Spleen (tissue), 11 donors: ENCODE results near the gene SLC25A44. TPM values are rescaled to one million over a fixed set of nuclear protein-coding genes. Genes with fewer than 3 reads are reported as not detected.

Experiments used
- DNase-seq: peaks from one replicate; pipeline ENCODE4 v3.0.0-alpha.2; 2020
- H3K27ac ChIP-seq, 8 donors: fragments of 200-600 bp; sonication (generic) in 7 of 8; 1 replicate in 4 of 8; 2 replicates in 4 of 8; pipeline versions ENCODE4 v1.5.0 to v1.8.0; 2016 to 2021; ENCODE audit warnings: inconsistent platforms in 4 of 8, mild to moderate bottlenecking in 4 of 8, moderate library complexity in 1 of 8
- H3K27me3 ChIP-seq, 7 donors: fragments of 200-600 bp; sonication (generic) in 6 of 7; replicated peaks in 1 of 7; 1 replicate in 4 of 7; 2 replicates in 3 of 7; pipeline versions ENCODE4 v1.5.0 to v1.8.0; 2016 to 2021; ENCODE audit warnings: inconsistent platforms in 3 of 7, mild to moderate bottlenecking in 1 of 7
- H3K36me3 ChIP-seq, 6 donors: fragments of 200-600 bp; sonication (generic) in 5 of 6; 1 replicate in 4 of 6; 2 replicates in 2 of 6; pipeline versions ENCODE4 v1.5.0 to v1.8.0; 2016 to 2021; ENCODE audit warnings: inconsistent platforms in 2 of 6
- H3K4me1 ChIP-seq, 6 donors: fragments of 200-600 bp; sonication (generic) in 5 of 6; 1 replicate in 3 of 6; 2 replicates in 3 of 6; pipeline versions ENCODE4 v1.5.0 to v1.8.0; 2016 to 2021; ENCODE audit warnings: inconsistent platforms in 3 of 6
- H3K4me3 ChIP-seq, 8 donors: fragments of 200-600 bp; sonication (generic) in 7 of 8; 1 replicate in 4 of 8; 2 replicates in 4 of 8; pipeline versions ENCODE4 v1.5.0 to v1.8.0; 2016 to 2021; ENCODE audit warnings: inconsistent platforms in 4 of 8, mild to moderate bottlenecking in 4 of 8, moderate library complexity in 2 of 8
- H3K9me3 ChIP-seq, 8 donors: fragments of 200-600 bp; sonication (generic) in 7 of 8; 1 replicate in 4 of 8; 2 replicates in 4 of 8; pipeline versions ENCODE4 v1.5.0 to v1.8.0; 2016 to 2021; ENCODE audit warnings: inconsistent platforms in 4 of 8
- CTCF ChIP-seq, 11 experiments: fragments of 200-600 bp in 7 of 11; fragments of 450-650 bp in 4 of 11; sonication (generic) in 4 of 11; IDR thresholded peaks in 8 of 11; conservative IDR thresholded peaks in 3 of 11; 1 replicate in 7 of 11; 2 replicates in 4 of 11; pipeline versions ENCODE4 v1.4.0 to v1.8.0; 2016 to 2021; ENCODE audit warnings: antibody characterized with exemption in 11 of 11, inconsistent platforms in 4 of 11, mild to moderate bottlenecking in 1 of 11
- POLR2A ChIP-seq, 3 donors: fragments of 450-650 bp; IDR thresholded peaks; one replicate each; pipeline ENCODE4 v1.5.1; 2017; ENCODE audit warnings: antibody characterized with exemption in 3 of 3, mild to moderate bottlenecking in 1 of 3
- POLR2AphosphoS5 ChIP-seq, 3 donors: sonication (generic); formaldehyde crosslinking; IDR thresholded peaks; one replicate each; pipeline ENCODE4 v1.5.1; 2017; ENCODE audit warnings: antibody characterized with exemption in 3 of 3
- WGBS, 5 donors: extraction: QIAGEN DNeasy Blood & Tissue Kit in 3 of 5; methylation state at CpG; one replicate each; pipeline versions ENCODE4 v1.1.5 to v1.1.7; 2013 to 2018; 5-methylcytosine and 5-hydroxymethylcytosine counted together
- intact Hi-C: fragments of 100-400 bp; cut with DNase I; formaldehyde crosslinking; loops from one replicate; pipeline ENCODE4 v1.15.0; 2023; ENCODE audit warnings: low total_unique reads
- polyA plus RNA-seq, 3 donors: library from polyadenylated mRNA; stranded (reverse); fragments of 200-250 nt; gene quantifications; one replicate each; pipeline ENCODE4 v1.2.1, GENCODE V29; 2013
- total RNA-seq, 7 donors: library from RNA; depleted of rRNA in 3 of 7; stranded (reverse); fragments of >200 nt in 3 of 7; fragmentation: NEBNext Ultra II Directional in 4 of 7; extraction: Animal tissue kit (Norgen Biotek cat#: 25700) in 4 of 7; gene quantifications; one replicate each; pipeline versions ENCODE4 v1.1.0 to v1.2.1, GENCODE V29; 2016 to 2021
- donor health status: healthy with polysubstance abuse.
- donor health status: DM: no; HTN: no; CAD: no; lungs with moderate emphysema.
- donor health status: DM: no; HTN: no; CAD: no.
- donor health status: Bipolar disorder and iron deficiency.
- donor health status: healthy.
- donor health status: DM: no; HTN: no; CAD: no.
- donor health status: DM: yes; HTN: yes; CAD: no.

The SLC25A44 gene
- total and polyA plus RNA-seq, 10 donors: 4.8 to 32.7 (median 24.8) TPM

DNA sequence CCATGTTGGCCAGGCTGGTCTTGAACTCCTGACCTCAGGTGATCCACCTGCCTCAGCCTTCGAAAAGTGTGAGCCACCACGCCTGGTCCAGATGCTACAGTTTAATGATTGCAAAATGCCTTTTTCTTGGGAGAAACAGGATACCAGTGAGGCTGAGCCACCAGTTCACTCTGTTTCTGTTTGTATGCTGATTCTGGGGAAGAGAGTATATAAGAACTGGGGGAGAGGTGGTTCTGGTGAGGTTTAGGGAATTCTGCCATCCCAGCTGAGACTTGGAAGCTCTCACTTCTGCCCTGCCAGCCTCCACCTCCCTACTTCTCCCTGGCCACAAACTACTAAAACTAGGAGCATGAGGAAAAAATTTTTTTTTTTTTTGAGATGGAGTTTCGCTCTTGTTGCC is 10.8 kb downstream of the SLC25A44 start:
- H3K9me3 ChIP-seq: no peaks in the 10 kb centered on the region
- no peak for DNase-seq
- 85 to 97% (median 87%) methylated on average over 3 of the region's 3 CpGs for WGBS, 5 donors
- TF ChIP-seq POLR2AphosphoS5 (IDR thresholded peaks at IDR 0.05) (no peak), POLR2A (IDR thresholded peaks at IDR 0.05) (no peak), CTCF (IDR thresholded peaks at IDR 0.05 in 8 of 11, conservative IDR thresholded peaks at IDR 0.05 in 3 of 11) (no peak)
- H3K27me3 ChIP-seq: no peaks in the 10 kb centered on the region
- peaks cover 0 to 48% (median 33%) of the 10 kb centered on the region in 6 donors for H3K4me1 ChIP-seq
- intact Hi-C loops: no loop called here
- peaks cover 0 to 100% (median 45%) of the 10 kb centered on the region in 6 donors for H3K36me3 ChIP-seq
- peak overlapping the region in 1 of 8 donors; percentile 80 for H3K27ac ChIP-seq
- H3K4me3 ChIP-seq: no peak overlapping the region

GRCh38 chr1:156211243-156211642 is 17.3 kb downstream of the SLC25A44 start:
- TF ChIP-seq POLR2A (IDR thresholded peaks at IDR 0.05): no peak
- intact Hi-C loops: no loop called here

GRCh38 chr1:156212130-156212529 is 18.2 kb downstream of the SLC25A44 start:
- Histone ChIP-seq H3K36me3 (peaks cover 0 to 77% (median 25%) of the 10 kb centered on the region in 6 donors), H3K4me1 (peaks cover 22 to 49% (median 30%) of the 10 kb centered on the region in 6 donors), H3K9me3 (no peaks in the 10 kb centered on the region), H3K4me3 (peak overlapping the region in 5 of 8 donors; percentile 53 to 82 (median 61)), H3K27me3 (no peaks in the 10 kb centered on the region), H3K27ac (peak overlapping the region; percentile 93 to 99 (median 98))
- no peak for DNase-seq
- no peak for TF ChIP-seq POLR2A (IDR thresholded peaks at IDR 0.05)
- no peak for TF ChIP-seq CTCF (IDR thresholded peaks at IDR 0.05 in 8 of 11, conservative IDR thresholded peaks at IDR 0.05 in 3 of 11)
- no peak for TF ChIP-seq POLR2AphosphoS5 (IDR thresholded peaks at IDR 0.05)
- WGBS, 5 donors: 86 to 92% (median 90%) methylated on average over 9 of the region's 9 CpGs
- intact Hi-C loops: no loop called here

More at GRCh38 chr1:156211243-156211642, 17.3 kb downstream of the SLC25A44 start:
- Histone ChIP-seq H3K27ac (peak overlapping the region in 1 of 8 donors; percentile 99), H3K27me3 (no peaks in the 10 kb centered on the region), H3K4me3 (no peak overlapping the region), H3K9me3 (no peaks in the 10 kb centered on the region), H3K4me1 (peaks cover 19 to 41% (median 28%) of the 10 kb centered on the region in 6 donors), H3K36me3 (peaks cover 0 to 80% (median 29%) of the 10 kb centered on the region in 6 donors)
- 93 to 97% (median 94%) methylated on average over 3 of the region's 3 CpGs for WGBS, 5 donors
- DNase-seq: no peak

DNA sequence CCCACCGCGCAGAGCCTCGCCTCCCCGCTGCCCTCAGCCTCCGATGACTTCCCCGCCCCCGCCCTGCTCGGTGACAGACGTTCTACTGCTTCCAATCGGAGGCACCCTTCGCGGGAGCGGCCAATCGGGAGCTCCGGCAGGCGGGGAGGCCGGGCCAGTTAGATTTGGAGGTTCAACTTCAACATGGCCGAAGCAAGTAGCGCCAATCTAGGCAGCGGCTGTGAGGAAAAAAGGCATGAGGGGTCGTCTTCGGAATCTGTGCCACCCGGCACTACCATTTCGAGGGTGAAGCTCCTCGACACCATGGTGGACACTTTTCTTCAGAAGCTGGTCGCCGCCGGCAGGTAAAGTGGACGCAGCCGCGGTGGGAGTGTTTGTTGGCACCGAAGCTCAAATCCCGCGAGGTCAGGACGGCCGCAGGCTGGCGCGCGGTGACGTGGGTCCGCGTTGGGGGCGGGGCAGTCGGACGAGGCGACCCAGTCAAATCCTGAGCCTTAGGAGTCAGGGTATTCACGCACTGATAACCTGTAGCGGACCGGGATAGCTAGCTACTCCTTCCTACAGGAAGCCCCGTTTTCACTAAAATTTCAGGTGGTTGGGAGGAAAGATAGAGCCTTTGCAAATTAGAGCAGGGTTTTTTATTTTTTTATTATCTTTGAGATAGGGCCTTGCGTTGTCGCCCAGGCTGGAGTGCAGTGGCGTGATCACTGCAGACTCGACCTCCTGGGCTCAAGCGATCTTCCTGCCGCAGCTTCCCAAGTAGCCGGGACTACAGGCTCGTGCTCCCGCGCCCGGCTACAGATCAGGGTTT is 19.1 kb downstream of the SLC25A44 start, which contains the start of gene PMF1:
Gene PMF1 (plus strand): TSS at position 175 of the 811 bp plus-strand sequence. CDS start 9 bp downstream, at position 184.
- H3K27ac ChIP-seq: peak within 1 kb of the TSS; percentile 93 to 99 (median 98)
- no peak for TF ChIP-seq POLR2A (IDR thresholded peaks at IDR 0.05)
- TF ChIP-seq CTCF (IDR thresholded peaks at IDR 0.05 in 8 of 11, conservative IDR thresholded peaks at IDR 0.05 in 3 of 11): peak in 4 of 11 experiments; percentile 16 to 41 (median 31)
- TF ChIP-seq POLR2AphosphoS5 (IDR thresholded peaks at IDR 0.05): peak; percentile 91 to 95 (median 95)
- peak within 1 kb of the TSS; percentile 38 to 82 (median 57) for H3K4me3 ChIP-seq
- peaks cover 0 to 68% (median 18%) of the 10 kb centered on the region in 6 donors for H3K36me3 ChIP-seq
- no peaks in the 10 kb centered on the region for H3K9me3 ChIP-seq
- peaks cover 24 to 59% (median 39%) of the 10 kb centered on the region in 6 donors for H3K4me1 ChIP-seq
- 0% methylated on average over 34 to 61 of the region's 61 CpGs for WGBS, 5 donors
- H3K27me3 ChIP-seq: no peaks in the 10 kb centered on the region
- intact Hi-C loops: no loop called here
- peak; percentile 98 for DNase-seq
